ENCODE measurements around the gene CASZ1. TPM values are rescaled to one million over a fixed set of nuclear protein-coding genes. Genes with fewer than 3 reads are reported as not detected.

CASZ1 gene
- total RNA-seq, 2 experiments from 2014 or later = 1.7 to 2.0 TPM

DNA sequence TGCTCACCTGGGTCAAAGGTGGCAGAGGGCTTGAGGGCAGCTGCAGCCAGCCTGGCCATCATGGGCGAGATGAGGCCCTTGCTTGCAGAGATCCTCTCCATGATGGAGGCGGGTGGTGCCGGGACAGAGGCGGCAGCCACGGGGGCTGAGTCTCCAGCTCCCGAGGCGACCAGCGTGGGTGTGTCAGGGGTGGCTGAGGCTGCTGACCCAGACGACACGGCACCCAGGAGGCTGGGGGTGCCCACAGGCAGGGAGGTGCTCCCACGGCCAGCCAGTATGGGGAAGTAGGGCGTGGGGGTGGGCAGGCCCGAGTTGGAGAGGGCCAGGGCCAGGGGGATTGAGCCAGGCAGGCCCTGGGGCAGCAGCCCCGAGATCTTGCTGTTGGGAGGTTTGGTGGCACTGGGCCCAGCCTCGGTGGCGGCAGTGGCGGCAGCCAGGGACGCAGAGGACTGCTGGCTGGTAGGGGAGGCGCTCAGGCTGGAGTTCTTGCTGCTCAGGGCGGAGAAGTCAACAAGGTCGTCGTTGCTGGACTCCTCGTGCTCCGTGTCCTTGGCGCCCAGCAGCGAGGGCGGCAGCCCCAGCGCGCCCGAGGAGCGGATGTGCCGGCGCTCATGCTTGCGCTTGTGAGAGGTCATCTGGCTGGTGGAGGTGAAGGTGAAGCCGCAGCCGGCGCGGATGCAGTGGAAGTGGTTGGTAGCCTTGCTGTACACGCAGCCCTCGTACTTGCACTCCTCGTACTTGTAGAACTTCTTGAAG lies 142.9 kb downstream of the CASZ1 start:
- Mint-ChIP-seq H3K4me1 (ENCODE audit: low read depth) (no peaks in the 10 kb centered on the region), H3K9me3 (no peaks in the 10 kb centered on the region), H3K27ac (no peak overlapping the region), H3K4me3 (no peak overlapping the region), H3K27me3 (ENCODE audit: low read depth) (no peaks in the 10 kb centered on the region), H3K36me3 (ENCODE audit: low read depth) (no peaks in the 10 kb centered on the region)
- intact Hi-C loops (cut with micrococcal nuclease) = no loop called here
- CTCF ChIA-PET = interaction anchor here (0.6 kb wide), 1 partner anchor 197 kb away, joined by 3 read pairs; no protein-coding TSS in a partner anchor
- DNase-seq = no peak

DNA sequence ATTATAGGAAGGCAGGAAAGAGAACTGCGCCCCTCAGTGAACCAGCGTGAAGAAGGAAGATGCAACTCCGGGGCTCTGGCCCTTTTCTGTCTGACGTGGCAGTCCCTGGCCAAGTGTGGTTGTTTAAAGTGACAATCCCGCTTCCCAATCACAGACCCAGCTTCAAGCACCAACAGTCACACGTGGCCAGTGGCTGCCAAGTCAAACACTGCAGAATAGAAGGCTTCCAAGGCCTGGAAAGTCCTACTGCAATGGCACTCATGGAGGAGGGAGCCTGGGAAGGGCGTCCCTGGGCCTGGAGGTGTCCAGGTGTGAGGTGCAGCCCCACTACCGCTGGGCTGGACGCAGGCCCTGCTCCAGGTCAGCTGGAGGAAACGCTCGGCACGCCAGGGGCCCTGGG lies 143.8 kb downstream of the CASZ1 start:
- Mint-ChIP-seq H3K4me3 (no peak overlapping the region), H3K27me3 (ENCODE audit: low read depth) (no peaks in the 10 kb centered on the region), H3K27ac (no peak overlapping the region), H3K9me3 (no peaks in the 10 kb centered on the region), H3K4me1 (ENCODE audit: low read depth) (no peaks in the 10 kb centered on the region), H3K36me3 (ENCODE audit: low read depth) (no peaks in the 10 kb centered on the region)
- intact Hi-C loops (cut with micrococcal nuclease) = no loop called here
- no peak for DNase-seq
- CTCF ChIA-PET = no interaction called here

DNA sequence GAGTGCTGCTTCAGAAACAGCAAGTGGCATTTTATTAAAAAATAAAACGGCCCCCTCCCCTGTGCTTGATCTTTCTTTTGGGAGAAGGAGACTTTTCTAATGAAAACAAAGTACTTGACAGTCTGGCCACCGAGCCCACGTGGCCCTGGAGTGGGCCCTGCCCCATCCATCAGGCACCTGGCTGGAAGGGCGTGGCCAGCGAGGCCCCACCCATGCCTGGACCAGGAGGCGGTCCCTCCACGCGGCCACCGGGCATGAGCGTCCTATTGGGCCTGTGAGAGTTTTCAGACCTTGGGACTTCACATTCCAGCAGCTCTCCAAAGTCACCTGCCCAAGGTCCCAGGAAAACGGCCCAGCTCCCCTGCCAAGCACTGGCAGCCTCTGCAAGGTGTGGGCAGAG lies 144.7 kb downstream of the CASZ1 start:
- DNase-seq = no peak
- intact Hi-C loops (cut with micrococcal nuclease) = no loop called here
- Mint-ChIP-seq H3K36me3 (ENCODE audit: low read depth) (no peaks in the 10 kb centered on the region), H3K4me1 (ENCODE audit: low read depth) (no peaks in the 10 kb centered on the region), H3K27me3 (ENCODE audit: low read depth) (no peaks in the 10 kb centered on the region), H3K4me3 (no peak overlapping the region), H3K27ac (no peak overlapping the region), H3K9me3 (no peaks in the 10 kb centered on the region)
- CTCF ChIA-PET = no interaction called here

DNA sequence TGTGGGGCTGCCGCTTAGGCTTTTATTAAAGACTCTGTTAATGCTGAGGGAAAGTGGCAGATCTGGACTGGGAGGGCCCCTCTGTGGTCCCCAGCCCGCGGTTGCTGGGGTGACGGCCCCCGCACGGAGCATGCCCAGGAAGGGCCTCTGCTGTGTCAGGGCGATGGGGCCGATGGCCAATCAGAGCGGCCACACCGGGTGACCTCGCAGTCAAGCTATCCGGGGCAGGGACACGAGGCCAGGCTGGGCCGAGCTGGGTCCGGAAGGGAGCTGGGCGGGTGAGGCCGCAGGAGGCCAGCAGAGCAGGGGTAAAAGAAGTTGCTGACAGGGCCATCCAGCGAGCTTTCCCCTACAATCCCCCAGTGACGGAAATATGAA lies 145.1 kb downstream of the CASZ1 start:
- Mint-ChIP-seq H3K27me3 (ENCODE audit: low read depth) (no peaks in the 10 kb centered on the region), H3K27ac (no peak overlapping the region), H3K36me3 (ENCODE audit: low read depth) (no peaks in the 10 kb centered on the region), H3K4me1 (ENCODE audit: low read depth) (no peaks in the 10 kb centered on the region), H3K9me3 (no peaks in the 10 kb centered on the region), H3K4me3 (no peak overlapping the region)
- DNase-seq = no peak
- intact Hi-C loops (cut with micrococcal nuclease) = no loop called here
- CTCF ChIA-PET = no interaction called here

DNA sequence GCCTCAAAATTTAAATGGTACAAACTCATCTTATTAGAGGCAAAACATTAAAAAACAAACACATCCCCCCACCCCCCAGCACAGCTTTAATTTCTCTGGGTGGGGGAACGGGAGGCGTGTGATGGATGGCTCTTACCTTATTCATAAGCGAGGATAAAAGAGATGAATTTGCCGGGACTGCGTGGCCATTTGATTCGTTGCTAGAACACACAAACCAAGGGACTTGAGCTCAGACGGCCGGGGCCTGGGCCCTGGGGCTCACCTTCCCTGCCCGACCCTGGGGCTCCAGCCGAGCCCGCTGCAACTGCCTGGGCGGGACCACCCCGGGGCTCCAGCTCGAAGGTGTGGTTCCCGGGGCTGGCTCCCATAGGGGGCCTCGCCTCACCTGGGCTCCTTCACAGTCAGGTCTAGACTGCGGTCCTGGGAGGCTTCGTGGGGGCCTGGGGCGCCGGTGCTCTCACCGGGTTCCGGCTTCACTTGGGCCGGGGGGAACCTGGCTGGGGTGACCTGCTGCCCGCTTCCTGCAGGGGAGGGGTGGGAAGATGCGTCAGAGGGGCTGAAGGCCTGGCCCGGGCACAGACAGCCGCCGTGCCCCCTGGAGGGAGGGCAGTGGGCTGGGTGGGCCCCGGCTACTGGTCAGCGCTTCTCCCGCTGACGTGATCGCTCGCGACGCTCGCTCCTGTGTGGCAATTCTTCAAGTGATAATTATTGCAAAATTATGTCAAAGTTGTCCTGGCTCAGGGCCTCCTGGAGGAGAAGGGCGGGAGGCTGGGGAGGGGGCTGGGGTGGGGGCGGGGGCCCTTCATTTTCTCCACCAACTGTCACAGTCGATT lies 145.7 kb downstream of the CASZ1 start:
- intact Hi-C loops (cut with micrococcal nuclease) = no loop called here
- no peaks in the 10 kb centered on the region for H3K27me3 Mint-ChIP-seq (ENCODE audit: low read depth)
- CTCF ChIA-PET = no interaction called here
- H3K9me3 Mint-ChIP-seq = no peaks in the 10 kb centered on the region
- H3K27ac Mint-ChIP-seq = no peak overlapping the region
- no peaks in the 10 kb centered on the region for H3K4me1 Mint-ChIP-seq (ENCODE audit: low read depth)
- no peak overlapping the region for H3K4me3 Mint-ChIP-seq
- no peak for DNase-seq
- no peaks in the 10 kb centered on the region for H3K36me3 Mint-ChIP-seq (ENCODE audit: low read depth)

DNA sequence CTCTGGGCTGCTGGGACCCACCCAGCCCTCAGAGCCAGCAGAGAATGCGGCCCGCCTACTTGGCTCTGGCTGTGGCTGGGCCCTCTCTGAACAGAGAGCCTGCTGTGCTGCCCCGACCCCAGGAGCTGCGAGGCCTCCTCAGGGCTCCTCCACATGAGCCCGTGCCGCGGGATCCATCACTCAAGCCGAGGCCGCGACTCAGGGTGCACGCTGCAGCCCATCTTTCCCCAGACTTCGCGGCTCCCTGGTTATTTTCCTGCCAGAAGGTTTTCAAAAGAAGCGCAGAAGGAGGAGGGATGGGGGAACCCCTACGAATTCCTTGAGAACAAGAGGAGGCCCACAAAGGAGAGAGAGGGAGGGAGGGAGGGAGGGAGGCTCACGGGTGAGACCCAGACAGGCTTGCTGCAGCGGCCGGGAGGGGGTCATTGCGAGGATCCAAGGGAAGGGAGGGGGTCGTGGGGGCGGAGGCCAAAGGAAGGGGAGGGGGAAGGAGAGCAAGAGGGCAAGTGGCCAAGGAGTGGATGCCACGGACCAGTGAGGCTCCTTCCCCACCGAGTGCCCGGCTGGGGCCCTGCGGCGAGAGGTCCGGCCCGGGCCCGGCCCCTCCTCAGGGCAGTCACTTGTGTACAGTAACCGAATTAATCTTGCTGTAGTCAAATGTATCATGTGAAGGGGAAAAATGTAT lies 146.8 kb downstream of the CASZ1 start:
- H3K27me3 Mint-ChIP-seq (ENCODE audit: low read depth) = no peaks in the 10 kb centered on the region
- intact Hi-C loops (cut with micrococcal nuclease) = no loop called here
- H3K9me3 Mint-ChIP-seq = no peaks in the 10 kb centered on the region
- no peak for DNase-seq
- no peak overlapping the region for H3K27ac Mint-ChIP-seq
- CTCF ChIA-PET = no interaction called here
- H3K4me1 Mint-ChIP-seq (ENCODE audit: low read depth) = no peaks in the 10 kb centered on the region
- no peak overlapping the region for H3K4me3 Mint-ChIP-seq
- H3K36me3 Mint-ChIP-seq (ENCODE audit: low read depth) = no peaks in the 10 kb centered on the region

DNA sequence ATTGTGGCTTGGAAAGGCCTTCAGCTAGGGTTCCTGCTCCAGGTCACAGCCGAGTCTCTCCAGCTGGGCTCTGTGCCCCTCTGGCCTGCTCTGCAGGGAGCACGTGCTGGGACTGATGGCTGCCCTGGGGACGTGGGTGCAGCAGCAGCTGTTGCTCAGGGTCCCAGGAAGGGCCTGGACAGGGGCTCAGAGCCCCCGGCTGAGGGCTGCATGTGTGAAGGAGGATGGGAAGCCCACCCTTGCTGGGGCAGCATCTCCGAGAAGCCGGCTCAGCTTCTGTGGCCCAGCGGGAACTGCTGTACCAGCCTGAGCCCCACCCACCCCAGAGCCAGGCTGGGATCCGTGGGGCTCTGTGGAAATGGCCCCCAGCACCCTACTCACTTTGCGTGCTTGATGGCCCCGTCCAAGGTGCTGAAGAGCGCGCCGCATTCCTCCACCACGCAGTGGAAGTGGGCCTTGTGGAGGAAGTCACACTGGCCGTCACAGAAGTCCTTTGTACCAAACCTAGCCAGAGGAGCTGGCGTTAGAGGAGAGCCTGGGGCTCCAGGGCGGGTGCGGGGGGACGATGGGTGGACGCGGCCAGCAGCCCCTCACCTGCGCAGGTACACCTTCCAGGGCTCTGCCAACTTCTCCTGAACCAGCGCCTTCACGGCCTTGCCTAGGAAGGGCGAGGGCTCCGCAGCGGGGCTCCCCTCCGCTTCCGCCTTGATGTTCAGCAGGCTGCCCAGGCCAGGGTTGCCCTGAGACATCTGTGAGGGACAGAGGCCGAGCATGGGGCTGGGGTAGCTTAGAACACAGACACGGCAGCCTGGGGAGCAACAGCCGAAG lies 147.5 kb downstream of the CASZ1 start:
- Mint-ChIP-seq H3K4me1 (ENCODE audit: low read depth) (no peaks in the 10 kb centered on the region), H3K4me3 (no peak overlapping the region), H3K9me3 (no peaks in the 10 kb centered on the region), H3K36me3 (ENCODE audit: low read depth) (no peaks in the 10 kb centered on the region), H3K27ac (no peak overlapping the region), H3K27me3 (ENCODE audit: low read depth) (no peaks in the 10 kb centered on the region)
- CTCF ChIA-PET = no interaction called here
- intact Hi-C loops (cut with micrococcal nuclease) = no loop called here
- no peak for DNase-seq

DNA sequence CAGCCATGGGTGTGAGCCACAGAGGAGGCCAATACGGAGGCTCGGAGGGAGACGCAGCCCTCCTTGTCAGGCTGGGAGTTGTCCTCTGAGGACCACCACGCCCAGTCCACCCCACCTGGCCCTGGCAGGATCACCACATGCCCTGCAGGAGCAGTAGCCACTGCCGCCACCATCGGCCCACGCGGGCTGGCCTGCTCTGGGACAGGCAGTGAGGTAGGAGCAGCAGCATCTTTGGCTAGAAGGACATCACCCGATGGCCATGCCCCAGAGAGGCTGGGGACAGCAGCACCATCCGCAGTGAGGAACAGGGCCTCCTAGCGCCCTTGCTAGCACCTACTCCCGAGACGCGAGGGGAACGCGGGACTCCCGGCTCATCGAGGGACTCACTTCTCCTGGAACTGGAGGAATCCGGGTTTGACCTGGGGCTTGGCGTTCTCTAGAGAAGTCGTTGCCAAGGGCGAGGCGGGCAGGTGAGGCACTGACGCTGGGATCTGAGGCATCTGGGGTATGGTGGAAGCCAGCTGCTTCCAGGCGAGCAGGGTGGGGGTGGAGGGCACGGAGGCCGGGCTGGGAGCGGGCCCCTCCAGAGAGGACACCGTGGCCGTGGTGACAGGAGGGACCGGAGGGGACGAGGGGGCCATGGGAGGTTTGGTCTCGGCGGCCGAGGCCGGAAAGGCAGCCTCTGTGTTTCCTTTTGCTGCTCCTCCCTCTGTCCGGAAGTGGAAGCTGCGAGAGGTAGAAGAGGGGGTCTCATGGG lies 148.9 kb downstream of the CASZ1 start:
- CTCF ChIA-PET = no interaction called here
- Mint-ChIP-seq H3K36me3 (ENCODE audit: low read depth) (no peaks in the 10 kb centered on the region), H3K27me3 (ENCODE audit: low read depth) (no peaks in the 10 kb centered on the region), H3K27ac (no peak overlapping the region), H3K9me3 (no peaks in the 10 kb centered on the region), H3K4me3 (no peak overlapping the region), H3K4me1 (ENCODE audit: low read depth) (no peaks in the 10 kb centered on the region)
- intact Hi-C loops (cut with micrococcal nuclease) = no loop called here
- no peak for DNase-seq

DNA sequence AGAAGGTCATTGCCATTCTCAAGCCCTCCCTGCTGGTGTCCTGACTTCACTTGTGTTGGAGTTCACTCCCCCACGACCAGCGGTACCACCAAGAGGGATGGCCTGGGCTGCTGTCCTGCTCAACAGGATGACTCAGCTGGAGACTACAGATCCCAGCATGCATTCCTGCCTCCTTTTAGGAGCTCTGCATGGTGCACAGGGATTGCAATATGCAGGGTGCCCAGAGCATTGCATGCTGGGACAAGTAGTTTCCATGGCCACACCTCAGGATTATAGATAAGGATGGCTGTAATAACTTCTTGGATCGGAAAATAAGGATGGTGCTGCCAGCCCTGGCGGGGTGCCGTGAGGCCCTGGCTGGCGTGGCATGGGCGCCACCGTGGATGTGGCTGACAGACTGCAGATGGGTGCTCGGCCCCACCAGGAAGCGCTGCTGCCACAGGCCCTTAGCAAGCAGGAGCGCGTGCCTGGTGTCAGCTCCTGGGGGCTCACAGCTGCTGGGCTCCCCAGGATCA lies 150.0 kb downstream of the CASZ1 start:
- CTCF ChIA-PET = no interaction called here
- Mint-ChIP-seq H3K27me3 (ENCODE audit: low read depth) (no peaks in the 10 kb centered on the region), H3K36me3 (ENCODE audit: low read depth) (no peaks in the 10 kb centered on the region), H3K4me3 (no peak overlapping the region), H3K4me1 (ENCODE audit: low read depth) (no peaks in the 10 kb centered on the region), H3K27ac (no peak overlapping the region), H3K9me3 (no peaks in the 10 kb centered on the region)
- intact Hi-C loops (cut with micrococcal nuclease) = no loop called here
- DNase-seq = no peak

DNA sequence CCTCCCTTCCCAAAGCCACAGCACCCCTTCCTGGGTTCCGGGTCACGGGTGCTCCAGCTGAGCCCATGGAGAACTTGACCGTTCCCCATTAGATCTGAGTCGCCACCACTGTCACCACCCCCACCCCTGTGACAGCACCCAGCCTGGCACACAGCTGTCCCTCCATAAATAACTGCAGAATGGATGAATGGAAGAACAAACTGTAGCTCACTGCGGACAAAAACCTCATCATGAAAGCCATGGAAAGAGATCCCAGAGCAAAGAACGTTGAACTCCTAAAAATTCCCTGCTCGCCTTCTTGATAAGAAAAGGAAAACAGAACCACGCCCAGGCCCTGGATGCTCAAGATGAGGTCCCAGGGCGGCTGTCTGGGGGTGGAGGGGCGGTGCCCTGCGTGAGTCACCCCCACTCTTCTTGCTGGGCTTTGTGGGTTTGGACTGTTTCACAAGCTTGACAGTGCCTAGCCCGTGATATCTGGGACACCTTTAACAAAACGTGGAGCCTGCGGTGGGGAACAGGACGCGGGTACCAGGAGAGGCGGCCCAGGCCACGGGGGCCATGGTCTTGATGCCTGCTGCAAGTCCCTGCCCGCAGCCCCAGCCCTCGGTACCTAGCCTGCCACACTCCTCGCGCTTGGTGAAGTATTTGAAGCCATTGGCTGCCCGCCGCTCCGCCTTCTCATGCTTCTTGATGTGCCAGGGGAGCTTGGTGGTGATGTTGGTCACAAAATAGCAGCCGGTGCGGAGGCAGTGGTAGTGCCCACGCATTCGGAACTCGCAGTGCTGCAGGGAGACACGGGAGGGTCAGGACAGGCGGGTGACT lies 151.9 kb downstream of the CASZ1 start:
- DNase-seq = no peak
- no peak overlapping the region for H3K27ac Mint-ChIP-seq
- no peaks in the 10 kb centered on the region for H3K4me1 Mint-ChIP-seq (ENCODE audit: low read depth)
- H3K27me3 Mint-ChIP-seq (ENCODE audit: low read depth) = no peaks in the 10 kb centered on the region
- CTCF ChIA-PET = no interaction called here
- no peaks in the 10 kb centered on the region for H3K9me3 Mint-ChIP-seq
- H3K36me3 Mint-ChIP-seq (ENCODE audit: low read depth) = no peaks in the 10 kb centered on the region
- no peak overlapping the region for H3K4me3 Mint-ChIP-seq
- intact Hi-C loops (cut with micrococcal nuclease) = no loop called here
